Esophagus squamous epithelium (tissue), 4 donors: ENCODE results near the gene AMDHD1.

Experiments used
- CTCF ChIP-seq, 6 experiments: fragments of 450-650 bp in 4 of 6; fragments of 200-600 bp in 2 of 6; sonication (generic) in 2 of 6; IDR thresholded peaks; one replicate each; pipeline ENCODE4 v1.5.1; 2016 to 2019; ENCODE audit warnings: antibody characterized with exemption in 6 of 6, mild to moderate bottlenecking in 4 of 6, moderate library complexity in 4 of 6
- POLR2A ChIP-seq, 4 donors: fragments of 450-650 bp; IDR thresholded peaks; one replicate each; pipeline ENCODE4 v1.6.1; 2017; ENCODE audit warnings: antibody characterized with exemption in 4 of 4, mild to moderate bottlenecking in 4 of 4, moderate library complexity in 3 of 4

- no peak for TF ChIP-seq CTCF (IDR thresholded peaks at IDR 0.05)
- TF ChIP-seq POLR2A (IDR thresholded peaks at IDR 0.05) = no peak
These were observed 24.2 kb downstream of the AMDHD1 start for GRCh38 chr12:95967301-95967700.
